Kidney (tissue), 14 donors: ENCODE results near the gene TXNDC12. TPM values are rescaled to one million over a fixed set of nuclear protein-coding genes. Genes with fewer than 3 reads are reported as not detected.
A peak's percentile ranks its signal among the peaks of the same experiment; 100 is the strongest.

ENCODE experiments used
- DNase-seq, 5 donors: peaks; one replicate each; pipeline ENCODE4 v3.0.0-alpha.2; 2013 to 2020
- FAIRE-seq: peaks from 2 replicates; lab custom pipeline; 2012; peaks lifted over from hg19 to GRCh38; lab: Jason Lieb, UNC
- H3K27ac ChIP-seq, 2 donors: one replicate each; pipeline ENCODE4 v1.7.0; 2013; ENCODE audit warnings: low read depth in 2 of 2, low read length in 2 of 2, inconsistent platforms in 1 of 2
- H3K27me3 ChIP-seq: one replicate; pipeline ENCODE4 v1.7.1; 2013; ENCODE audit warnings: low read length, inconsistent platforms; ENCODE audit not compliant: control insufficient read depth, insufficient read depth
- H3K36me3 ChIP-seq, 3 donors: one replicate each; pipeline versions ENCODE4 v1.7.0 to v1.7.1; 2013; ENCODE audit warnings: low read length in 3 of 3, control low read depth in 1 of 3, inconsistent platforms in 1 of 3; ENCODE audit not compliant: insufficient read depth in 3 of 3, control insufficient read depth in 2 of 3
- H3K4me1 ChIP-seq, 3 donors: one replicate each; pipeline versions ENCODE4 v1.7.0 to v1.7.1; 2013; ENCODE audit warnings: low read length in 3 of 3, inconsistent platforms in 1 of 3, low read depth in 1 of 3; ENCODE audit not compliant: control insufficient read depth in 2 of 3, insufficient read depth in 2 of 3
- H3K4me3 ChIP-seq, 3 donors: one replicate each; pipeline versions ENCODE4 v1.7.0 to v1.8.1; 2013; ENCODE audit warnings: low read length in 3 of 3, control low read depth in 1 of 3, inconsistent platforms in 1 of 3
- H3K9ac ChIP-seq, 3 donors: one replicate each; pipeline versions ENCODE4 v1.7.0 to v1.7.1; 2013; ENCODE audit warnings: low read length in 3 of 3, control low read depth in 1 of 3, inconsistent platforms in 1 of 3
- H3K9me3 ChIP-seq, 3 donors: one replicate each; pipeline versions ENCODE4 v1.7.0 to v1.7.1; 2013; ENCODE audit warnings: low read length in 3 of 3, control low read depth in 1 of 3, inconsistent platforms in 1 of 3; ENCODE audit not compliant: control insufficient read depth in 2 of 3, insufficient read depth in 1 of 3
- intact Hi-C: fragments of 100-400 bp; cut with DNase I; formaldehyde crosslinking; loops from one replicate; pipeline ENCODE4 v1.11.1; 2022
- polyA plus RNA-seq: library from polyadenylated mRNA; stranded (reverse); fragments of 350-450 nt; fragmentation: Illumina TruSeq; extraction: RNeasy Lipid Tissue Mini Kit (QIAGEN cat#74804); gene quantifications from one replicate; pipeline ENCODE4 v1.2.3, GENCODE V29; 2014; ENCODE audit warnings: low read depth, low replicate concordance; ENCODE audit not compliant: insufficient read depth
- total RNA-seq: library from RNA; stranded (reverse); fragmentation: NEBNext Ultra II Directional; extraction: Animal tissue kit (Norgen Biotek cat#: 25700); gene quantifications from one replicate; pipeline ENCODE4 v1.2.1, GENCODE V29; 2021
- TF ChIP-seq, protein P1 (sequence below): IDR thresholded peaks from 3 replicates; pipeline ENCODE4 v1.5.1; 2012; ENCODE audit warnings: mild to moderate bottlenecking, moderate library complexity, borderline replicate concordance; ENCODE audit not compliant: insufficient read depth; ENCODE audit errors: extremely low read depth
- donor health status: control.
- donor health status: control.
- donor health status: control.
- donor health status: control.
- donor health status: control.
- donor health status: DM: yes; HTN: yes; CAD: no.
- donor health status: Normal renal cell carcinoma (clear cell type).

Gene TXNDC12
- total and polyA plus RNA-seq, 2 donors from 2014 or later: 40.5 to 46.0 TPM

DNA sequence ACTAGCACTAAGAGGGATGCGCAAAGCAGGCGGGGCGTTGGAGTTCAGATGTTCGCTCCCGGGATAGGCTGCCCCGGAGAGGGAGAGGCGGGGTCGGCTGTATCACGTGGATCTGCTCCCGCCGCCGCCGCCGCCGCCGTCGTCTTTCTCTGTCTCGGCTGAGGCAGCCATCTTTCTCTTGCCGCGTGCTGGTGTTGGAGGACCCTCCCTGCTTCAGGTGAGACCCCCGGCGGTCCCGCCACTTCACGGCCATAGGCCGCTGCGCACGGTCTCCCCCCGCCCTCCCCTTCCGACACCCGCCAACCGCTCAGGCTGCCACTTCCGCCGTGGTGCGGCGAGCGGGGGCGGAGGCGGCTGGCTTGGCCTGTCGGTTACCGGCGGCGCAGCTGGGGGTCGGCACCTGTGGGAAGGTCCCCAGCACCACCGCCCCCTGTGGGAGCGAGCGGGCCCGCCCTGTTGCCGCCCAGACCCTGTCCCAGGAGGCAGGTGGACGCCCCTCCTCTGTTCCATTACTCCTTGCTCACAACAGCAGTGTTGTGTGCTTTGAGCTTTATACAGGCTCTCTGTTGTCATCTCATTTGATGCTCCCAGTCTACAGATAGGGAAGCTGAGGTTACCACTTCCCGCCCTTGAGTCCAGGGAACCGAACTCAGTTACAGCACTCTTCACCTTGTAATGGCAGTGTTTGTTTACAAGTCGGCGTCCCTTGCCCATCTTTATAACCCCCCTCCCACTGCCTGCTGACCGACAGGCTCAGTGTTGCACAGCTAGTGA is 1.4 kb upstream of the TXNDC12 start, which contains the start of gene BTF3L4:
Gene BTF3L4 (plus strand): TSS at position 133 of the 774 bp plus-strand sequence. CDS start 3,553 bp downstream, outside the sequence.
- TF ChIP-seq, protein P1, sequence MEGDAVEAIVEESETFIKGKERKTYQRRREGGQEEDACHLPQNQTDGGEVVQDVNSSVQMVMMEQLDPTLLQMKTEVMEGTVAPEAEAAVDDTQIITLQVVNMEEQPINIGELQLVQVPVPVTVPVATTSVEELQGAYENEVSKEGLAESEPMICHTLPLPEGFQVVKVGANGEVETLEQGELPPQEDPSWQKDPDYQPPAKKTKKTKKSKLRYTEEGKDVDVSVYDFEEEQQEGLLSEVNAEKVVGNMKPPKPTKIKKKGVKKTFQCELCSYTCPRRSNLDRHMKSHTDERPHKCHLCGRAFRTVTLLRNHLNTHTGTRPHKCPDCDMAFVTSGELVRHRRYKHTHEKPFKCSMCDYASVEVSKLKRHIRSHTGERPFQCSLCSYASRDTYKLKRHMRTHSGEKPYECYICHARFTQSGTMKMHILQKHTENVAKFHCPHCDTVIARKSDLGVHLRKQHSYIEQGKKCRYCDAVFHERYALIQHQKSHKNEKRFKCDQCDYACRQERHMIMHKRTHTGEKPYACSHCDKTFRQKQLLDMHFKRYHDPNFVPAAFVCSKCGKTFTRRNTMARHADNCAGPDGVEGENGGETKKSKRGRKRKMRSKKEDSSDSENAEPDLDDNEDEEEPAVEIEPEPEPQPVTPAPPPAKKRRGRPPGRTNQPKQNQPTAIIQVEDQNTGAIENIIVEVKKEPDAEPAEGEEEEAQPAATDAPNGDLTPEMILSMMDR: no peak
- Histone ChIP-seq H3K9ac (peak within 1 kb of the TSS; percentile 74 to 94 (median 80)), H3K4me1 (peaks cover 0 to 24% (median 17%) of the 10 kb centered on the region in 3 donors), H3K27ac (peak within 1 kb of the TSS; percentile 90 to 93), H3K36me3 (peaks cover 6 to 14% (median 13%) of the 10 kb centered on the region in 3 donors), H3K9me3 (no peaks in the 10 kb centered on the region), H3K27me3 (no peaks in the 10 kb centered on the region), H3K4me3 (peak within 1 kb of the TSS; percentile 83 to 95 (median 88))
- intact Hi-C loops: no loop called here
- no peak for FAIRE-seq
- DNase-seq: peak; percentile 97 to 98 (median 98)

- no peaks in the 10 kb centered on the region for H3K9me3 ChIP-seq
- peak overlapping the region; percentile 90 to 93 for H3K27ac ChIP-seq
- no peak for DNase-seq
- H3K4me1 ChIP-seq: peaks cover 0 to 24% (median 17%) of the 10 kb centered on the region in 3 donors
- intact Hi-C loops: no loop called here
- peak overlapping the region; percentile 82 to 93 (median 88) for H3K4me3 ChIP-seq
- no peak for FAIRE-seq
- peak overlapping the region in 2 of 3 donors; percentile 80 to 94 for H3K9ac ChIP-seq
- H3K36me3 ChIP-seq: peaks cover 4 to 12% (median 10%) of the 10 kb centered on the region in 3 donors
- TF ChIP-seq, protein P1: no peak
- no peaks in the 10 kb centered on the region for H3K27me3 ChIP-seq
Observed at GRCh38 chr1:52055866-52056162, 823 bp upstream of the TXNDC12 start.

DNA sequence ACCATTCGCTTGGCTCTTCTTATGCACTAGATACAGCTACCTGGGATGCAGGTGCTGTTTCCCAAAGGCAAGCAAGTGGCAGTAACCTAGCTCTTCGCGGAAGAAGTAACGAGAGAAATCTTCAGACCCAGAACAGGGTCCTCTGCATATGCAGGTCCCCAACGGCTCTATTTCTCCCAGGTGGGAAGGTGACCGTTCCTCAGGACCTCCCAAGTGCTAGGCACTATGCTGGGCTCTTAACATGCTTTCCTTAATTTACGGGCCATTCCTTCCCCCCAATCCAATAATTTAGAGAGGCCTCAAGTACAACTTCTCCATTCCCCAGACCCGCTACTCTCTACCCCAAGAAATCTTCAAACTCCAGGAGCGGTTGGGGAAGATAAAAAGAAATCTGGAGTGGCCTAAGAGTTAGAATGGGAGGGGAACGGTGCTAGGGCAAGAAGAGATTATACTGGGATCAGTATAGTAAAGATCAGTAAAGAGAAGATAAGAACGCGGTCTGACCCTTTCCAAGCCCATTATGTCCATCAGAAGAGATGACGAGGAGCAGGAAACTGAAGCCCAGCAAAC is 410 bp downstream of the TXNDC12 start:
- Histone ChIP-seq H3K36me3 (peaks cover 0 to 6% (median 0%) of the 10 kb centered on the region in 3 donors), H3K9ac (peak overlapping the region; percentile 80 to 96 (median 94)), H3K9me3 (no peaks in the 10 kb centered on the region), H3K4me3 (peak overlapping the region; percentile 82 to 93 (median 88)), H3K27me3 (no peaks in the 10 kb centered on the region), H3K4me1 (peaks cover 0 to 24% (median 17%) of the 10 kb centered on the region in 3 donors), H3K27ac (peak overlapping the region; percentile 81 to 93)
- no peak for FAIRE-seq
- TF ChIP-seq, protein P1: no peak
- DNase-seq: peak in 3 of 5 donors; percentile 9 to 20 (median 13)
- intact Hi-C loops: no loop called here
